ENCODE data around the gene SH2D6.

Gene SH2D6

DNA sequence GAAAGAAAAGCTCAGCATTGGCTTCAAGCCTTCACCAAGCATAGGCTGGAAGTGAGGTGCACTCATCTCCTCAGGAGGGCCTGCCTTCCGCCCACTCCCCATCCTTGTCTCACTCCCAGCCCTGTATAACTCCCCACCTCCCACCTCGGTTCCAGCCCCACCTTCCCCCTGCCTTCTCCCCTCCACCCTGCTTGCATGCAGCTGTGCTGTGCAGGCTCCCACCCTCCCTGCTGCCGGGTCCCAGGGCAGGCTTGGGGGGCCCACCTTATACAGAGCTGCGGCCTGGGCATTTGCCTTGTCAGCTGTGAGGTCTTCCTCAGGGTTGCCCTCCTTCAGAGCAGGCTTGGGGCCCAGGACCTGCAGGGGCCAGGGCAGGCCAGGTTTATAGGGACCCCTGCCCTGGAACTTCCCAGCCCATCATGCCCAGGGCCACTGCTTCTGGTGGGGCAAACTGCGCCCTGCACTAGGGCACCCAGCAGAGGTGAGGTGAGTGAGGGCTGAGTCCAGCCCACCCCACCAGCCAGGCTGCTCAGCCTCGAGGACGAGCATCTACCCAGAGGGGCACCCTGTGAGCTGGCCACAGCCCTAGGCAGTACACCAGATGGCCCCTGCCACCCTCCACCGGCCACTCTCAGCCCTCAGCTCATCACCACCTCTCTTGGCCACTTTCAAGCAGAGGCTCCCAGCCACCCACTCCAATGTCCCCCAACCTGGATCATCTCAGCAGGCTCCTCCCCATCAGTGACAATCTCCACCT lies 19.9 kb upstream of the SH2D6 start:
- H3K4ac ChIP-seq (ENCODE audit: low read depth, low read length), result no peak overlapping the region
- WGBS (ENCODE audit: extremely low coverage, insufficient coverage, insufficient read length), result no CpG with 5 or more reads among the region's 8 CpGs
- H2BK12ac ChIP-seq (ENCODE audit: low read length), result no peak overlapping the region
- H3K4me3 ChIP-seq (ENCODE audit: low read depth, low read length), result no peak overlapping the region
- no peak overlapping the region for H3K23ac ChIP-seq (ENCODE audit: low read length)
- H4K8ac ChIP-seq (ENCODE audit: low read depth, low read length), result no peak overlapping the region
- no peak overlapping the region for H2BK5ac ChIP-seq (ENCODE audit: low read depth, low read length, poor library complexity)
- no peaks in the 10 kb centered on the region for H3K27me3 ChIP-seq (ENCODE audit: insufficient read depth, low read length)
- H3K14ac ChIP-seq (ENCODE audit: low read length), result no peak overlapping the region
- H4K12ac ChIP-seq (ENCODE audit: low read depth, low read length), result no peak overlapping the region
- H3K4me1 ChIP-seq (ENCODE audit: control insufficient read depth in 1 of 2, insufficient read depth in 2 of 2, low read length in 2 of 2), result peaks cover 17 to 18% of the 10 kb centered on the region in 2 experiments
- no peak overlapping the region for H2BK120ac ChIP-seq (ENCODE audit: insufficient read depth, low read length, poor library complexity)
- no peak overlapping the region for H4K91ac ChIP-seq (ENCODE audit: low read depth, low read length)
- H3K27ac ChIP-seq (ENCODE audit: low read depth, low read length), result no peak overlapping the region
- H3K79me2 ChIP-seq (ENCODE audit: control insufficient read depth, insufficient read depth, low read length, poor library complexity), result no peaks in the 10 kb centered on the region
- DNase-seq, result no peak
- H2AK5ac ChIP-seq (ENCODE audit: low read length), result no peak overlapping the region
- peaks cover 48 to 54% of the 10 kb centered on the region in 2 experiments for H3K36me3 ChIP-seq (ENCODE audit: control insufficient read depth in 1 of 2, insufficient read depth in 2 of 2, low read length in 2 of 2)
- no peak overlapping the region for H3K9ac ChIP-seq (ENCODE audit: low read length)
- H3K18ac ChIP-seq (ENCODE audit: low read length), result no peak overlapping the region
- H3K9me3 ChIP-seq (ENCODE audit: insufficient read depth, low read depth, low read length), result no peaks in the 10 kb centered on the region
- no peak overlapping the region for H3K4me2 ChIP-seq (ENCODE audit: low read length)
- peaks cover 4% of the 10 kb centered on the region for H3K79me1 ChIP-seq (ENCODE audit: low read length)
- no peak overlapping the region for H2AFZ ChIP-seq (ENCODE audit: insufficient read depth, low read length, poor library complexity)

GRCh38 chr2:85399183-85399455 lies 19.4 kb upstream of the SH2D6 start:
- Histone ChIP-seq H2BK12ac (ENCODE audit: low read length) (no peak overlapping the region), H3K36me3 (ENCODE audit: control insufficient read depth in 1 of 2, insufficient read depth in 2 of 2, low read length in 2 of 2) (peaks cover 47 to 50% of the 10 kb centered on the region in 2 experiments), H3K23ac (ENCODE audit: low read length) (no peak overlapping the region), H3K79me2 (ENCODE audit: control insufficient read depth, insufficient read depth, low read length, poor library complexity) (no peaks in the 10 kb centered on the region), H3K4me3 (ENCODE audit: low read depth, low read length) (no peak overlapping the region), H3K4ac (ENCODE audit: low read depth, low read length) (no peak overlapping the region), H3K79me1 (ENCODE audit: low read length) (peaks cover 4% of the 10 kb centered on the region), H3K4me1 (ENCODE audit: control insufficient read depth in 1 of 2, insufficient read depth in 2 of 2, low read length in 2 of 2) (peaks cover 17 to 18% of the 10 kb centered on the region in 2 experiments), H3K4me2 (ENCODE audit: low read length) (no peak overlapping the region), H2AK5ac (ENCODE audit: low read length) (no peak overlapping the region), H4K91ac (ENCODE audit: low read depth, low read length) (no peak overlapping the region), H3K9ac (ENCODE audit: low read length) (no peak overlapping the region), H3K27ac (ENCODE audit: low read depth, low read length) (no peak overlapping the region), H2BK120ac (ENCODE audit: insufficient read depth, low read length, poor library complexity) (no peak overlapping the region), H3K9me3 (ENCODE audit: insufficient read depth, low read depth, low read length) (no peaks in the 10 kb centered on the region), H3K14ac (ENCODE audit: low read length) (no peak overlapping the region), H3K18ac (ENCODE audit: low read length) (no peak overlapping the region), H2AFZ (ENCODE audit: insufficient read depth, low read length, poor library complexity) (no peak overlapping the region), H4K8ac (ENCODE audit: low read depth, low read length) (no peak overlapping the region), H4K12ac (ENCODE audit: low read depth, low read length) (no peak overlapping the region), H3K27me3 (ENCODE audit: insufficient read depth, low read length) (no peaks in the 10 kb centered on the region), H2BK5ac (ENCODE audit: low read depth, low read length, poor library complexity) (no peak overlapping the region)
- WGBS (ENCODE audit: extremely low coverage, insufficient coverage, insufficient read length), result no CpG with 5 or more reads among the region's 8 CpGs
- no peak for DNase-seq

- Histone ChIP-seq H4K12ac (ENCODE audit: low read depth, low read length) (no peak overlapping the region), H3K27me3 (ENCODE audit: insufficient read depth, low read length) (no peaks in the 10 kb centered on the region), H3K27ac (ENCODE audit: low read depth, low read length) (no peak overlapping the region), H3K9me3 (ENCODE audit: insufficient read depth, low read depth, low read length) (no peaks in the 10 kb centered on the region), H3K14ac (ENCODE audit: low read length) (no peak overlapping the region), H2AK5ac (ENCODE audit: low read length) (no peak overlapping the region), H2BK120ac (ENCODE audit: insufficient read depth, low read length, poor library complexity) (no peak overlapping the region), H3K79me2 (ENCODE audit: control insufficient read depth, insufficient read depth, low read length, poor library complexity) (no peaks in the 10 kb centered on the region), H3K4ac (ENCODE audit: low read depth, low read length) (no peak overlapping the region), H3K4me2 (ENCODE audit: low read length) (no peak overlapping the region), H3K79me1 (ENCODE audit: low read length) (peaks cover 4% of the 10 kb centered on the region), H2AFZ (ENCODE audit: insufficient read depth, low read length, poor library complexity) (no peak overlapping the region), H4K8ac (ENCODE audit: low read depth, low read length) (no peak overlapping the region), H3K9ac (ENCODE audit: low read length) (no peak overlapping the region), H3K23ac (ENCODE audit: low read length) (no peak overlapping the region), H2BK12ac (ENCODE audit: low read length) (no peak overlapping the region), H3K4me1 (ENCODE audit: control insufficient read depth in 1 of 2, insufficient read depth in 2 of 2, low read length in 2 of 2) (peaks cover 17 to 18% of the 10 kb centered on the region in 2 experiments), H4K91ac (ENCODE audit: low read depth, low read length) (no peak overlapping the region), H3K18ac (ENCODE audit: low read length) (no peak overlapping the region), H2BK5ac (ENCODE audit: low read depth, low read length, poor library complexity) (no peak overlapping the region), H3K4me3 (ENCODE audit: low read depth, low read length) (no peak overlapping the region), H3K36me3 (ENCODE audit: control insufficient read depth in 1 of 2, insufficient read depth in 2 of 2, low read length in 2 of 2) (peaks cover 38 to 41% of the 10 kb centered on the region in 2 experiments)
- no peak for DNase-seq
- no CpG with 5 or more reads among the region's 8 CpGs for WGBS (ENCODE audit: extremely low coverage, insufficient coverage, insufficient read length)
These were observed 18.5 kb upstream of the SH2D6 start for GRCh38 chr2:85400023-85400422.

GRCh38 chr2:85400541-85401463 lies 17.7 kb upstream of the SH2D6 start:
- H2AFZ ChIP-seq (ENCODE audit: insufficient read depth, low read length, poor library complexity), result no peak overlapping the region
- DNase-seq, result no peak
- no peak overlapping the region for H3K4ac ChIP-seq (ENCODE audit: low read depth, low read length)
- H3K23ac ChIP-seq (ENCODE audit: low read length), result no peak overlapping the region
- H2AK5ac ChIP-seq (ENCODE audit: low read length), result no peak overlapping the region
- no peak overlapping the region for H2BK5ac ChIP-seq (ENCODE audit: low read depth, low read length, poor library complexity)
- H3K9ac ChIP-seq (ENCODE audit: low read length), result no peak overlapping the region
- peaks cover 33 to 36% of the 10 kb centered on the region in 2 experiments for H3K36me3 ChIP-seq (ENCODE audit: control insufficient read depth in 1 of 2, insufficient read depth in 2 of 2, low read length in 2 of 2)
- H3K79me1 ChIP-seq (ENCODE audit: low read length), result peaks cover 4% of the 10 kb centered on the region
- no peak overlapping the region for H3K27ac ChIP-seq (ENCODE audit: low read depth, low read length)
- no peak overlapping the region for H3K4me2 ChIP-seq (ENCODE audit: low read length)
- no peak overlapping the region for H3K18ac ChIP-seq (ENCODE audit: low read length)
- no peak overlapping the region for H3K14ac ChIP-seq (ENCODE audit: low read length)
- H3K79me2 ChIP-seq (ENCODE audit: control insufficient read depth, insufficient read depth, low read length, poor library complexity), result no peaks in the 10 kb centered on the region
- no peak overlapping the region for H3K4me3 ChIP-seq (ENCODE audit: low read depth, low read length)
- no peak overlapping the region for H2BK120ac ChIP-seq (ENCODE audit: insufficient read depth, low read length, poor library complexity)
- no CpG with 5 or more reads among the region's 14 CpGs for WGBS (ENCODE audit: extremely low coverage, insufficient coverage, insufficient read length)
- no peak overlapping the region for H4K12ac ChIP-seq (ENCODE audit: low read depth, low read length)
- H4K91ac ChIP-seq (ENCODE audit: low read depth, low read length), result no peak overlapping the region
- H2BK12ac ChIP-seq (ENCODE audit: low read length), result no peak overlapping the region
- H4K8ac ChIP-seq (ENCODE audit: low read depth, low read length), result no peak overlapping the region
- H3K9me3 ChIP-seq (ENCODE audit: insufficient read depth, low read depth, low read length), result no peaks in the 10 kb centered on the region
- peaks cover 21 to 23% of the 10 kb centered on the region in 2 experiments for H3K4me1 ChIP-seq (ENCODE audit: control insufficient read depth in 1 of 2, insufficient read depth in 2 of 2, low read length in 2 of 2)
- H3K27me3 ChIP-seq (ENCODE audit: insufficient read depth, low read length), result no peaks in the 10 kb centered on the region
